Body of pancreas (tissue), 4 donors: ENCODE results near the gene ZNF76.

Experiments used
- CTCF ChIP-seq, 7 experiments: fragments of 450-650 bp in 4 of 7; fragments of 200-600 bp in 3 of 7; sonication (generic) in 3 of 7; IDR thresholded peaks; one replicate each; pipeline ENCODE4 v1.5.1; 2016 to 2019; ENCODE audit warnings: antibody characterized with exemption in 7 of 7
- POLR2A ChIP-seq, 3 donors: fragments of 450-650 bp; IDR thresholded peaks; one replicate each; pipeline ENCODE4 v1.6.1; 2016; ENCODE audit warnings: antibody characterized with exemption in 3 of 3, mild to moderate bottlenecking in 2 of 3

- no peak for TF ChIP-seq CTCF (IDR thresholded peaks at IDR 0.05)
- TF ChIP-seq POLR2A (IDR thresholded peaks at IDR 0.05) = no peak
These were observed 36.1 kb upstream of the ZNF76 start for GRCh38 chr6:35223396-35223795.
